NCI-H128 (cell line): Measurements from ENCODE around the gene ACOXL.
"Not testable (repeated sequence)": the region's sequence is repeated elsewhere in the genome, so short reads cannot be mapped to it uniquely, and the experiment has no call there.

Source experiments
- DNase-seq: peaks from one replicate; lab custom pipeline; 2025; ENCODE audit not compliant: unreplicated experiment; lab: John Stamatoyannopoulos, UW

Gene ACOXL

DNA sequence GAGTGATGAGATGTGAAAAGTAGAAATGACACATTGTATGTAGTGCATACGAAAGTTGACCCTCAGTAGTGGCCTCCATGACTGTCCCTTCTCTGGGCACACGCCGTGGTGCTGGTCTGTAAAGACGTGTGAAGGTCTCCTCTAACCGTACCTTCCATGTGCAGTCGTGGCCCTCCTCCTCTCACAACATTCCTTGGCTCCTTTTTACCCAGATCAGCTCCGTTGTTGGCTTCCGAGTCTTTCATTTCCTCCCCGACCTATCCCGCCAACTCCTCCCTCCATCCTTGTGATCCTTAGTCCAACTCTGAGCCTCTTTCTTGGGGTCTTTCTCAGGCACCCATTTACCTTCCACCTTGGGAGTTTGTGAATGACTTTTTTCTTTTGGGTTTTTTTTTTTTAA is 227.9 kb downstream of the ACOXL start:
- no peak for DNase-seq

DNA sequence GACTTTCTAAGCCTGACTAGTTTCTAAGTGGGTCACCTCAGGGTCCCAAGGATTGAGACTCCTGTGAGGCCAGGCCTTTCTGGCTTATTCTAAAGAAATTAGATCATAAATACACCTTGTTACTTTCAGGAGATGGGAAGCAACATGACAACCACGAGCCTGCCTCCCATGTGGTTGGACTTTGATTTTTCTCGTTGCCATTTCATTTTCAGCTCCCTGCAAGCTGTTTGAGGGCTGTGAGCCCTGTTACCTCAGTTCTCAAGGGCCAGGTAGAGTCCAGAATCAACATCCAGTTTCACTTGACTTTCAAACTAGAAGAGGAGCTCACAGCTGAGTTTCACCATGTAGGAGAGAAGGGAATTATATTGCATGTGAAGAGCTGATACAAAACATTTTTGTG is 228.6 kb downstream of the ACOXL start:
- DNase-seq, result no peak

DNA sequence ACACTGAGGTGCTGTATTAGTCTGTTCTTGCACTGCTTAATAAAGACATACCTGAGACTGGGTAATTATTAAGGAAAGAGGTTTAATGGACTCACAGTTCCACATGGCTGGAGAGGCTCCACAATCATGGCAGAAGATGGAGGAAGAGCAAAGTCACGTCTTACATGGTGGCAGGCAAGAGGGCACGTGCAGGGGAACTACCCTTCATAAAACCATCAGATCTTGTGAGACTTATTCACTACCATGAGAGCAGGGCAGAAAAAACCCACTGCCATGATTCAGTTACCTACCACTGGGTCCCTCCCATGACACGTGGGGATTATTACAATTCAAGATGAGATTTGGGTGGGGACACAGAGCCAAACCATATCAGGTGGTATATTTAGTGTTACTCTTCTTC is 229.3 kb downstream of the ACOXL start:
- not testable (repeated sequence) for DNase-seq

DNA sequence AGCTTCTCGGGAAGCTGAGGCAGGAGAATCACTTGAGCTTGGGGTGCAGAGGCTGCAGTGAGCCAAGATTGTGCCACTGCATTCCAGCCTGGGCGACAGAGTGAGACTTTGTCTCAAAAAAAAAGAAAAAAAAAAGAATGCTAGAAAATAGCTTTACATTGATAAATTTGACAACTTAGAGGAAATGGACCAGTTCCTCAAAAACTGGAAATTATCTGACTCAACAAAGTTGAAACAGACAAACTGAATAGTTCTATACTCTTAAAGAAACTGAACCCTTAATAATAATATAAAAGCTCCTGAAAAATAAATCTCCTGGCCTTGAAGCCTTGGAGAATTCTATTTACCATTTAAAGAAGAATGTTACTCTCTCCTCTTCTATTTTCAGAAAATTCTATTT is 237.3 kb downstream of the ACOXL start:
- no peak for DNase-seq

DNA sequence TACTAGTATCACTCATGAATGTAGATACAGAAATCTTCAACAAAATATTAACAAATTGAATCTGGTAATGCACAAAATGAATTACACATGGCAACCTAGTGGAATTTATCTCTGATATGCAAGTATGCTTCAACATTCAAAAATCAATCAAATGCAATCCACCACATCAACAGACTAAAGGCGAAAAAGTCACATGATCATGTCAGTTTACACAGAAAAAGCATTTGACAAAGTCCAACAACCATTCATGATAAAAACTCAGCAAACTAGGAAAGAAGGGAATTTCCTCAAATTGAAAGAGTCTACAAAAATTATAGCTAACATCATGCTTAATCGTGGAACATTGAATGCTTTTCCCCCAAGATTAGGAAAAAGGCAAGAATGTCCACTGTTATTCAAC is 237.8 kb downstream of the ACOXL start:
- DNase-seq, result no peak

DNA sequence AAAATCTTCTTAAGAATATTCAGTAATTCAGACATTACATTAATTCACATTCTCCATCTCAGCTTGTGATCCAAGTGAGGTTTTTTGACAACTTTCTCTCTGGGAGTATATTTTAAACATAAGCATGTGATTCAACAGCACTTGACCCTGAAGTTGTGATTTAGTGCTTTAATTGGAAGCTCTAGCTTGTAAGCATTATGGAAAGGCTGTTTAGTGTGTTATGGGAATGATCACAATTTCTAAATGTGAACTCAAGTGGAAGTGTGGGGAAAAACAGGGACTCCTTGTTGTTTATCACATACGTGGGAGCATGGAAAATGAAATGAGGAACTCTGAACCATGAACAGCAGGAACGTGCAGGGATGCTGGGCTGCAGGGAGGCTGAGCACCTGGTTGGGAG is 239.4 kb downstream of the ACOXL start:
- DNase-seq, result no peak

DNA sequence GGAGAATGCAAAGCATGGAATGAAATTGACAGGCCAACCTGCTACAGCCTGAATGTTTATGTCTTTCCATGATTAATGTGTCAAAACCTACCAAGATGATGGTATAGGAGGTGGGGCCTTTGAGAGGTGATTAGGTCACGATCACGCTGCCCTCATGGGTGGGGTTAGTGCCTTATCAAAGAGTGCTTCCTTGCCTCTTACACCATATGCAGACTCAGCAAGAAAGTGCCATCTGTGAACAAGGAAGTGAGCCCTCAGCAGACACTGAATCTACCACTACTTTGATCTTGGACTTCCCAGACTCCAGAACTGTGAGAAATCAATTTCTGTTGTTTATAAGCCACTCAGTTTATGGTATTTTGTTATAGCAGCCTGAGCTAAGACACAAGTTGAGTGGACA is 240.9 kb downstream of the ACOXL start:
- no peak for DNase-seq

DNA sequence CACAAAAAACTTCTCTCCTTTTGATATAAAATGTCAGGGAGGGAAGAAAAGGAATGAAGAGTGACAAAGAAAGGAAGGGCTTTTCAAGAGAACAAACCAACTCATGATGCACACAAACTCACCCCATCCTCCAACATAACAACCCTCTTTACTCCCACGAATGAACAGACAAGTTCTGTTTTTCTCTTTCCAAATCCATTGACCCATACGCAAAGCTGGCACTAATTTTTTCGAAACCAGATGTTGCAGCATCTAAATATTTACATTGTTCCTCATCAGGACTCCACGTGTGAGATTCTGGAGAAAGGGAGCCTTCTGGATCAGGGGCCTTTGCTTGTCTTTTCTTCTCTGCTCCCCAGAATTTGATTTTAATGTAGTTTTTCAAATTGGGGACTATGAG is 245.0 kb downstream of the ACOXL start:
- no peak for DNase-seq

DNA sequence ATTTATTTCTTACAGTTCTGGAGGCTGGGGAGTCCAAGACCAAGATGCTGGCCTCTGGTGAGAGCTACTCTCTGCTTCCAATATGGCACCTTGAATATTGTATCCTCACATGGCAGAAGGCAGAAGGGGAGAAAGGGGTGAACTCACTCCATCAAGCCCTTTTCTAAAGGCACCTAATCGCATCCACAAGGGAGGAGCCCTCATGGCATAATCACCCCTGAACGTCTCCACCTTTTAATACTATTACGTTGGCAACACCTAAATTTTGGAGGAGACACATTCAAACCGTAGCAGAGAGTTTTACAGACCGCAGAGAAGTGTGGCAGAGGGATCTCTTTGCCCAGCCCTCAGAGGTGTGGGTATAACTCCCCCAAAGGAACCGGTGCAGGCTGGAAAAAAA is 245.8 kb downstream of the ACOXL start:
- DNase-seq, result no peak

DNA sequence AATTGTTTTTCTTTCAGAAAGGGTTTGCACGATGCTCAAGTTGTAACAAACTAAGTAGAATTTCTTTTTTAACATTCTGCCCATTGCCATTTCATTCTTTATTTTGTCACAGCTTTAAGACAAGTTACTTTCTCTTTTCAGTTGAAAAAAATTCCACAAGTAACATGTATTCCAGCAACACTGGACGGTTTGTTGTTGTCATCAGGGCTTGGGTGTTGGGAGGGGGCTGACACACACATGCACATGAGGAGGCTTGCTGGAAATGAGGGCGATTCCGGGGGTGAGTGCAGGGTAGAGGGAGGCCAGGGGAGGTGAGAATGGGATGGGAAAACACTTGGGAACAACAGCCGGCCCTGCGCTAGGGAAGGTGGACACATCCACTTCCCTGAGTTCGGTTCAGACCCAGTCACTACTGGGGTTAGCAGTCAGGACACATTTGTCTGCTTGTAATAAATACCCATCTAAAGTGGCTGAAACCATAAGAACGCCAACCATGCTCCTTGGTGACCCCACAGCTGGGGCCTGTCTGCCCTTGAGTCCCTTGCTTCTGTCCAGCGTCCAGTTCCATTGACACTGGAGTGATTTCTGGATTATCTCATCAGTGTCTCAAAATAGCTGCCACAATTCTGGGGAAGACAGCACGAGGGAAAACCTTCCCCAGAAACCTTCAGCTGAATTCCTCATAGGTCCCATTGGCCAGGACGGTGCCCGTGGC is 246.5 kb downstream of the ACOXL start:
- DNase-seq, result no peak

DNA sequence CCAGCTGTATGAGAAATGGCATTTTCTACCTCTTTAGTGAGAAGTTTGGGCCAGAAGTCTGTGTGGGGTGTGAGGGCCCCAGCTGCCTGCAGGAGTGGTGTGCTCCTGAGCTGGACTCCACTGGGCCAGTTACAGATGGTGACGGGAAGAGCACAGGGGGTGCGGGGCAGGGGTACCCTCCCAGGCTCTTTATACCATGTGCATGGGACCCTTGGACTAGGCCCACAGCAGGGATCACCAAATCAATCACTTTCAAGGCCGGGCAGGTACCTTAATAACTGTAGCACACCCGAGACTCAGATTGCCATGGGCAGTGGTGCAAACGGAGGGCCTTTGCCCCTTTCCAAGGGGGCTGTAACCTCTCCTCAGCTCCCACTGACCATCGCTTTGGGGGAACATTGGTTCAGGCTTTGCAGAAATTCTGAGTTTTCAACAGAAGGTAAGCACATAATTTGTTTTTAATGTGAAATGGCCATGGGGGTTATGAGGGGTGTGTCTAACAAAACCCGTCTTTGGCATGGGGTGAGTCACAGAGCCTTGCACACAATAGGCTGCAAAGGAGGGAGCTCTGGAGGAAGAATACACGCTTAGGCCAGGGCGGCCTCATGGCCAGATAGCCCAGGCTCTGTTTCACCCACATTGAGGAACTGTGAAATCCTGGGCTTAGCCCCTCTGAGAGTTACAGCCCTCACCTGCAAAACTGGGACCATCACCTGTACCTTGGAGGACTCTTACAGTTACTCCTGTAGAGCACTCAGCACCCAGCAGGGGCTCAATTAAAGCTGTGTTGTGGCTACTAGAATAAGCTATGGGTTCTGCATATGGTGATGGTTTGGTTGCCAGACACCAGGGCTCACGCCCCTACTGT is 247.3 kb downstream of the ACOXL start:
- peak; percentile 71 for DNase-seq

DNA sequence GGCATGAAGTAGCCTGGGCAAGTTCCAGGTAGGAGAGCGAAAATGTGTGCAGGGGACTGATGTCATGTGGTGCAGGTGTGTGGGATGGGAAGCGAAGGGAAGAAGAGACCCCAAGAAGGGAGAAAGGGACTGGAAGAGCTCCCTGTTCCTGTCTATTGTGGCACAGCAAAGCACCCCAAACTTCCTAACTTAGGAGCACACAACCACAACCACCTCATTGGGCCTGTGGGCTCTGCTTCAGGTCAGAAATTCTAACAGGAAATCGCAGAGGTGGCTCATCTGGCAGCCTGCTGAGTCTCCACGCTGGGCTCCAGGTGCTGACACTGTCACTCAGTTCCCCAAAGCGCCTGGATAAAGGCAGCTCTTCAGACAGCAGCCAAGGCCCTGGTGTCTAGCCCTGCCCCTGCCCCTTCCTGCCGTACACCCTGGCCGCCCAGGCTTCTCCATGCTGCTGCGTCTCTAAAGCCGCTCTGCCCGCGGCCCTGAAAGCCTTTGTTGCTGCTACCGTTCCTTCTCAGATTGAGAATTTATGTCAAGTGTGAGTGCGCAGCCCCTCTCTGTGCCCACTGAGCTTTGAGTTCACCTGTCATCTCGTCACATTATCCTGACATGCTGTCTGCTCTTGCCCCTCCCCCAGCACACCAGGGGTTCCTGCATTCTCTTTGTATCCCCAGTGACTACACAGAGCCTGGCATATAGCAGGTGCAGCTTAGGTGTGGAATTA is 248.1 kb downstream of the ACOXL start:
- peak; percentile 61 for DNase-seq

DNA sequence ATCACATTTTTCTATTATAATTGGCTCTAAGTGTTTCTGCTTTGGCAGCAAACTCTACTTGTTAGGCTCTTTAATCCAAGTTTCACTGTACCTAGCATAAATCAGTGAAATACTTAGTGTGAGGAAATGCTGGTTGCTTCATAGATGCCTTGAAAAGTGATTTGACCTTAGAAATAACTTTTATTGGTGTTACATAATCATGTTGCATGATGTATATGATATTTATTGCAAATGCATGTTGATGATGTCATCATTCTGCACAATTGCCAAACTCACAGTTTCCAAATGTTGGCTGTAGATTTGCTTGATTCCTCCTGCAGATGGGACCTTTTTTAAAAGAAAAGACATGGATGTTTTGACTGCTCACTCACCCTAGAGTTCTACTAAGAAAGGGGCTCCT is 250.8 kb downstream of the ACOXL start:
- no peak for DNase-seq

DNA sequence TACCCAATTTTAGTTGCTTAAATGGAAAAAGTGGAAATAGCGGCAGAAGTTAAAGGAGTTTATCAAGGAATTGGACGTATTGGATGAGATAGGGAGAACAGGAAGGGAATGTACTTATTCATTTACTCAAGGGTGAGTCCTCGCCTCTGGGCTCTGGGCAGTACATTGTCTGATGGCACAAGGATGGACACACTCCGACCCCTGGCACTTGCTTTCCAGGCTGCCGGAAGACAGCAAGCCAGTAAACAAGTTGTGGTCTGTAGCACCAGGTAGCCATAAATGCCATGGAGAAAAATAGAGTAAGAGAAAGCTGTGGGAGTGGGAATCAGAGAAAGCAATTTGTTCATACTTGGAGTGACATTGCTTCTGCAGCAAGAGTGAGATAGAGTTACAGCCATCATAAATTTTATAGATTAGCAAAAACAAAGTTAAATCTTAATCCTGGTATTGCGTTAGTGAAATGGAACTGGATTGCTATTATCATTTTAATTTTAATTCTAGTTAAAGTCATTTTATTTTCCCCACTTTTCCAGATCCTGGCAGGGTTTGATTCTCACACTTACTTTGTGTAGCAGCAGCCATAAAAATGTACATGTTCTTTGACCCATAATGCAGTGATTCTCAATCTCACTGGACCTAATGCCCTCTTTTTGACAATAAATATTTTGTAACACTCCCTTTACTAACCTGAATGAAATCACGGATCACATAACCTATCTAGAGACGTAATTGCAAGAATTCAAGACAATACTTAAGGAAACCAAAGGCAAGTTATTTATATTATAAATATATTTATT is 252.5 kb downstream of the ACOXL start:
- DNase-seq, result no peak

DNA sequence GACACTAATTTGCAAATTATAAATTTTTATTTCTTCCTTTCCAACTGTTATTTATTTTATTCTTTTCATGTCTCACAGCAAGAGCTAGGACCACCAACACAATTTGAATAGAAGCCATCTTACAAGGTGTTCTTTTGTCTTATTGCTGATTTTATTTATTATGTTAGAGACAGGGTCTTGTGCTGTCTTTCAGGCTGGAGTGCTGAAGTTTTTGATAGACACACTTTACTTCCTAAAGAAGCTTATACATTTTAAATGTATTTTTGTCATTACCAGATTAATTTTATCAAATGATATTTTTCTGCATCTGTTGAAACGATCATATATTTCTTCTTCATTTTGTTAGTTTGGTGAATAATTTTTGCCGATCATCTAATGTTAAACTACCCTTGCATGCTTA is 258.1 kb downstream of the ACOXL start:
- no peak for DNase-seq

DNA sequence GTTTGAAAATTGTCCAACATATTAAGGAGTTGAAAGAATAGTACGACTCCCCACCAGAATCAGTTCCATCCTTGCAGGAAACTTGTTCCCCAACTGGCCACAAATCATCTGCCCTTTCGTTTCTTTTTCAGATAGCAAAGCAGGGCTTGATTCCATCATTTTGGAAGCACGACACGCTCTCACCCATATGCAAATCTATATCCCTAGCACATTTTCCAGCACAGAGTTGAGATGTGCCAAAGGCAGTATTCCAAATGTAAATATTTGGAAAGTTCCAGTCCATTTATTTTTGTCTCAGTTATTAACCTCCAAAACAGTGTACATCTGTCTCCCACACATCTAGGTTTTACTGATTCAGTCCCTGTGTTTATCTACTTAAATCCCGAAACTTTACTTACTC is 259.5 kb downstream of the ACOXL start:
- DNase-seq, result no peak

DNA sequence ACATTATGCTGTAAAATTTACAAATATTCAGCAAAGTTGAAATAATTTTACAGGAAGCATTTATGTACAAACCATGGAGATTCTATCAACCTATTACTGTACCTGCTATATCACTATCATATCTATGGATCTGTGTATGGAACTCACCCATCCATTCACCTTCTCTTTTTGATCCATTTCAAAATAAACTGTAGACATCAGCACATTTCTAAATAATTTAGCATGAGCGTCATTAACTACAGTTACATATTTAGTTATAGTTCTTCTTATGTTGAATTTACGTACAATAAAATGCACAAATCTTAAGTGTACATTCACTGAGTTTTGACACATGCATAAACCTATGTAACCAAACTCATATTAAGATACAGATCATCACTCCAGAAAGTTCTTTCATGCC is 260.5 kb downstream of the ACOXL start:
- no peak for DNase-seq

DNA sequence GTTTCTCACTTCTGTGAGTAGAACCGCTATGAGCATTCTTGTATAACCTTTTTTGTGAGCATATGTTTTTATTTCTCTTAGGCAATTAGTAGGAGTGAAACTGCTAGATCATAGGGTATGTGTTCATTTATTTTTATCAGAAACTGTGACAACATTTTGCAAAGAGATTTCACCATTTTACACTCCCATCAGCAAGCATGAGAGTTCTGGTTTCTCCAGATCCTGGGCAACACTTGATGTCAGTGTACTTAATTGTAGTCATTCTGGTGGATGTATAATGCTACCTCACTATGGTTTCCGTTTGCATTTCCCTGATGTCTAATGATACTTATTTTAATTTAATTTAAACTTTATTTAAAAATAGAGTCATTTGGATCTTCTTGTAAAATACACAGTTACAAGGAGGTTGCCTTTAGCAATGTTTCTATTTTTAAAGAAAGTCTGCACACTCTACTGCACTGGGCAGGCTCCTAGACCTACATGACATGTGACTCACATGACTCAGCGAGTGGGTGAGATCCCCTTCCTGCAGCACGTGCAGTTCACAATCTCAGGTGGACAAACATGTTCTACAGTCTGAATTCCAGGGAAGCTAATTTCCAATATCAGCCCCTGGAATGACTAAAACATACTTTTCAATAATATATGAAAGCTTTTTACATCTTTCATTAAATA is 261.3 kb downstream of the ACOXL start:
- no peak for DNase-seq

DNA sequence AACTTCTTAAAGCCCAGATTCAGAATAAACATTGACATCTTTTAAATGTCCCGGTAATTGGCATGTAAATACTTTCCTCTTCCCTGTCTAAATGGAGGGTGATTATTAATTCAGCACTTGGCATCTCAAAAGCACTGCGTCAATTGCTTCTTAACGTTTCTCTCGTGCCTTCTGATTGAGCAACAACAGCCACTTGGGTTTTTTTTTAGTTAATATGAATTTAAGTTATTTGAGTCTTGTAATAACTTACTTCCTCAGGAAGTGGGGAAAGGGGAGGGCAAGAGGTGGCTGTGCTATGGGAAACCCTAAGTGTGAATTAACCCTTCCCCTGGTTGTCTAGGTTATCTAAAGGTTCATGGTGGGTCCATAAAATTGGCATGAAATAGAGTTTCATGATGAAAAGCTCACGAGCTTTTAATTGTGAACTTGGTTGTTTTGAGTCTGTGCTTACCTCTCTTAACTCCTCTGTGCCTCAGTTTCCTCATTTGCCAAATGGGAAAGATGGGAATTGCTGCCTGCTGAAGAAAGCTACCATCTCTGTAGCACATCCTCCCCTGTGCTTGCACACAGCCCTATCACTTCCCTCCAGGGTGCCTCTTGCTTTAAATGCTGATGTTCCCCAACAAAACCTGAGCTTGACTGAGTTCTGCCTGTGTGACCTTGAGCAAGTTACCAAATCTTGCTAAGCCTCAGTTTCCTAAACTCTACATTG is 262.0 kb downstream of the ACOXL start:
- DNase-seq, result no peak

DNA sequence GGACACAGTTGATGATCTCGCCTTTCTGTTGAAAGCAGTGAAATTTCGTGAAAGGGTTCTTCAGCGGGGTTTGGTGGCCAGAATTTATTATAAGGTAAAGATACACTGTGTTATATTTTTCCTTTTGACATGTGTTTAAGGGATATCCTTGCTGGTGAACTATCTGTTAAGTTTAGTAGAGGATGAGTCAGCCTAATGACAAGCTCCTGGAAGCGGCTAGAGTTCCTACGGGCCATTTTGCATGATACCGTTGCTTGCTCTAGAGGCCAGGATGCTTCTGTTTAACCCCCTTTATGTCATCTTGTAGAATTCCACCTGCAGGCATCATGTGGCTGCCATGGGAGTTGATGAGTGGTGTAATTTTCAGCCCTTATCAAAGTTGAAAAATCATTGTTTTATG is 263.5 kb downstream of the ACOXL start:
- DNase-seq, result no peak
